HG03175 (cell line): Measurements from ENCODE around the gene GLYATL1B.

Experiments used
- ATAC-seq: cut with Tn5 transposase; IDR thresholded peaks from one replicate; pipeline ENCODE4 v1.9.1; 2021; ENCODE audit warnings: mild to moderate bottlenecking, moderate library complexity; ENCODE audit not compliant: unreplicated experiment

GLYATL1B gene

DNA sequence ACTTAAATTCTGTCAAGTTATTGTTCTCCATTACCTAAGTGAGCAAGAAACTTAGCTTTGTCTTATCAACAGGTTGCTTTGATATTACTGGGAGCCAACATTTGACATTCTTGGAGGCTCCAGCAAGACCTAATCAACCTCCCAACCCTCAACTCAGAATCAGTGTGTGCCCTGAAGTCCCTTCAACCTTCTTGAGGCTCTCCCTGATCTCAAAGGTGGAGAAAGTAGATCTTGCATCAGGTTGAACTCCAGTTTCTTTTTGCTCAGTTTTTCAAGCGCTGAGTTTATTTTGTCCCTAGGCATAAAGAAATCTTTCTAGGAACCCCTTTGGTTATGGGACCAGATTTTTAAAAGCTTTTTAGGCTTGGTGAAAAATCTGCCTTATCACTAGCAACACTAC, 58.0 kb downstream of the GLYATL1B start:
- no peak for ATAC-seq
